PC-3 (cell line): ENCODE results near the gene GBF1. TPM values are rescaled to one million over a fixed set of nuclear protein-coding genes. Genes with fewer than 3 reads are reported as not detected.
"Not testable (repeated sequence)": the region's sequence is repeated elsewhere in the genome, so short reads cannot be mapped to it uniquely, and the experiment has no call there.

Source experiments
- ATAC-seq: fragments of 200-7000 bp; cut with Tn5 transposase; 2 replicates; pipeline ENCODE4 v1.9.1; 2020; ENCODE audit warnings: mild to moderate bottlenecking, moderate library complexity
- BruUV-seq: library from RNA; stranded (reverse); fragments of 400-500 nt; replicated peaks from 2 replicates; lab custom pipeline; 2021; lab: Mats Ljungman, UMichigan
- CTCF ChIA-PET: fragments of 300-600 bp; sonication (Branson Sonifier 250); formaldehyde crosslinking; loops from one replicate; lab custom pipeline; 2022; ENCODE audit warnings: antibody characterized with exemption; lab: Charles Lee
- POLR2A ChIA-PET: fragments of 300-600 bp; sonication (Branson Sonifier 250); formaldehyde crosslinking; loops from one replicate; lab custom pipeline; 2022; ENCODE audit warnings: antibody characterized with exemption; ENCODE audit not compliant: unreplicated experiment; lab: Charles Lee
- DNase-seq: peaks from one replicate; pipeline ENCODE4 v3.0.0-alpha.2; 2015
- H2AFZ ChIP-seq: fragments of 300-600 bp; sonication (generic); 2 replicates; pipeline ENCODE4 v1.6.0; 2016; ENCODE audit warnings: antibody characterized with exemption, low read length
- H3F3A ChIP-seq: fragments of 300-600 bp; sonication (generic); one replicate; pipeline ENCODE4 v1.6.0; 2017; ENCODE audit warnings: antibody characterized with exemption, low read length, control low read depth, mild to moderate bottlenecking; ENCODE audit not compliant: unreplicated experiment
- H3K27ac ChIP-seq: fragments of 300-600 bp; sonication (generic); 2 replicates; pipeline ENCODE4 v1.5.1; 2016; ENCODE audit warnings: mild to moderate bottlenecking, low read length
- H3K27me3 ChIP-seq: fragments of 300-600 bp; sonication (generic); 2 replicates; pipeline ENCODE4 v1.6.1; 2016; ENCODE audit warnings: low read length, mixed read lengths
- H3K36me3 ChIP-seq: fragments of 300-600 bp; sonication (generic); 2 replicates; pipeline ENCODE4 v1.6.1; 2016; ENCODE audit warnings: low read depth, mixed run types, low read length, mixed read lengths
- H3K4me1 ChIP-seq: fragments of 300-600 bp; sonication (generic); 2 replicates; pipeline ENCODE4 v1.5.1; 2016; ENCODE audit warnings: low read length; ENCODE audit not compliant: insufficient read depth
- H3K4me2 ChIP-seq: fragments of 300-600 bp; sonication (generic); 2 replicates; pipeline ENCODE4 v1.6.0; 2016; ENCODE audit warnings: low read length
- H3K4me3 ChIP-seq: fragments of 300-600 bp; sonication (generic); 2 replicates; pipeline ENCODE4 v1.5.1; 2016; ENCODE audit warnings: mild to moderate bottlenecking, low read length, mixed read lengths
- H3K79me2 ChIP-seq: fragments of 300-600 bp; sonication (generic); 2 replicates; pipeline ENCODE4 v1.6.1; 2017; ENCODE audit warnings: low read length, mixed read lengths
- H3K9ac ChIP-seq: fragments of 300-600 bp; sonication (generic); 2 replicates; pipeline ENCODE4 v1.6.0; 2016; ENCODE audit warnings: mild to moderate bottlenecking, low read length
- H3K9me2 ChIP-seq: fragments of 300-600 bp; sonication (generic); replicated peaks from 2 replicates; pipeline ENCODE4 v1.6.1; 2016; ENCODE audit warnings: mixed run types, low read length, mixed read lengths
- H3K9me3 ChIP-seq: fragments of 300-600 bp; sonication (generic); 2 replicates; pipeline ENCODE4 v1.6.1; 2016; ENCODE audit warnings: low read length, mixed read lengths
- H4K20me1 ChIP-seq: fragments of 300-600 bp; sonication (generic); 2 replicates; pipeline ENCODE4 v1.6.1; 2016; ENCODE audit warnings: low read length, mixed read lengths
- EZH2 ChIP-seq: fragments of 300-600 bp; sonication (generic); IDR thresholded peaks from one replicate; pipeline ENCODE4 v1.6.1; 2017; ENCODE audit warnings: antibody characterized with exemption, mild to moderate bottlenecking, low read length; ENCODE audit not compliant: unreplicated experiment
- EZH2phosphoT487 ChIP-seq: fragments of 300-600 bp; sonication (generic); IDR thresholded peaks from 2 replicates; pipeline ENCODE4 v1.6.1; 2018; ENCODE audit warnings: mild to moderate bottlenecking, antibody characterized with exemption, low read length, borderline replicate concordance
- intact Hi-C: fragments of 100-400 bp; cut with micrococcal nuclease; formaldehyde crosslinking; loops from 2 replicates; pipeline ENCODE4 v1.9.0; 2023
- total RNA-seq: library from RNA; depleted of rRNA; stranded (reverse); fragments of >200 nt; gene quantifications from 2 replicates; pipeline ENCODE4 v1.2.3, GENCODE V29; 2014
- TF ChIP-seq, protein P1 (sequence below): fragments of 300-600 bp; sonication (generic); conservative IDR thresholded peaks from 2 replicates; pipeline ENCODE4 v1.5.1; 2017; ENCODE audit warnings: antibody characterized with exemption, low read depth, mild to moderate bottlenecking, low read length

The GBF1 gene
- total RNA-seq, 1 experiment from 2014 or later, result 25.2 TPM

DNA sequence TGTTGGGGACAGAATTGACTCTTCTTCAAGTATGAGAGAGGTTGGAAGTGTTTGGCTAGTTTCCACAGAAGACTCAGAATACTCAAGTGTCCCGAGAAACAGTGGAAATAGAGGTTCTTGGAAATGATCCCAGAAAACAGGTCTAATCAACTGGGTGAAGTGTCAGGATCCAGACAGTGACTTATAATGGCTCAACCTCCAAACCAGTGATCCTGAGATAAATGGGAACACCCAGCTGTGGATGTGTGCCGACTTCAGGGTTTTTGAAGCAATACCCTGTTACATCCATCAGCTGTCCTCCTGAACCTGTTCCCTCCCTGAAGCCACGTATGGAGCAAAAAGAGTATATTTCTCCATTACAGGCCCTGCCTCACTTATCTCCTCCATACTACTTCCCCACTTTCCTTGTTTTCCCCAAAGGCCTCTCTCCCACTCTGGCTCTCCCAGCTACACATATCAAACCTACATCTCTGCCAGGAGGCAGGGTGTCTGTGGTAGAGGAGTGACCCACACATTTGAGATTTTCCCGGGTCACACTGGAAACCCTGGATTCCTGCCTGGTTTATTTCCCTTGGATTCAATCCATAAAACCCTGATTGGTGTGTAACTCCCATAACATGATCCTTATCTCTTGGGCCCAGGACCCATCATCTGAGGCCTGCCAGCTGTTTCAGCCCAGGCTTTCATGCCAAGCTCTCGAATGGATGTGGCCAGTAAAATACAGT lies 36.9 kb upstream of the GBF1 start:
- Histone ChIP-seq H3F3A (no peaks in the 10 kb centered on the region), H3K79me2 (no peaks in the 10 kb centered on the region), H3K27ac (no peak overlapping the region), H3K9me3 (no peaks in the 10 kb centered on the region), H3K9ac (no peak overlapping the region), H2AFZ (no peak overlapping the region), H3K4me2 (no peak overlapping the region), H3K4me3 (no peak overlapping the region), H3K4me1 (0 out of 2 replicates have a peak, but pooled peaks cover 5% of the 10 kb centered on the region), H4K20me1 (no peaks in the 10 kb centered on the region), H3K9me2 (no peaks in the 10 kb centered on the region), H3K27me3 (no peaks in the 10 kb centered on the region), H3K36me3 (no peaks in the 10 kb centered on the region)
- ChIA-PET CTCF (no interaction called here), POLR2A (no interaction called here)
- intact Hi-C loops, result no loop called here
- ATAC-seq (no peak), DNase-seq (no peak)
- TF ChIP-seq EZH2phosphoT487, result no peak
- TF ChIP-seq, protein P1, sequence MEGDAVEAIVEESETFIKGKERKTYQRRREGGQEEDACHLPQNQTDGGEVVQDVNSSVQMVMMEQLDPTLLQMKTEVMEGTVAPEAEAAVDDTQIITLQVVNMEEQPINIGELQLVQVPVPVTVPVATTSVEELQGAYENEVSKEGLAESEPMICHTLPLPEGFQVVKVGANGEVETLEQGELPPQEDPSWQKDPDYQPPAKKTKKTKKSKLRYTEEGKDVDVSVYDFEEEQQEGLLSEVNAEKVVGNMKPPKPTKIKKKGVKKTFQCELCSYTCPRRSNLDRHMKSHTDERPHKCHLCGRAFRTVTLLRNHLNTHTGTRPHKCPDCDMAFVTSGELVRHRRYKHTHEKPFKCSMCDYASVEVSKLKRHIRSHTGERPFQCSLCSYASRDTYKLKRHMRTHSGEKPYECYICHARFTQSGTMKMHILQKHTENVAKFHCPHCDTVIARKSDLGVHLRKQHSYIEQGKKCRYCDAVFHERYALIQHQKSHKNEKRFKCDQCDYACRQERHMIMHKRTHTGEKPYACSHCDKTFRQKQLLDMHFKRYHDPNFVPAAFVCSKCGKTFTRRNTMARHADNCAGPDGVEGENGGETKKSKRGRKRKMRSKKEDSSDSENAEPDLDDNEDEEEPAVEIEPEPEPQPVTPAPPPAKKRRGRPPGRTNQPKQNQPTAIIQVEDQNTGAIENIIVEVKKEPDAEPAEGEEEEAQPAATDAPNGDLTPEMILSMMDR, result no peak
- TF ChIP-seq EZH2, result no peak
- no TSS peak for BruUV-seq

DNA sequence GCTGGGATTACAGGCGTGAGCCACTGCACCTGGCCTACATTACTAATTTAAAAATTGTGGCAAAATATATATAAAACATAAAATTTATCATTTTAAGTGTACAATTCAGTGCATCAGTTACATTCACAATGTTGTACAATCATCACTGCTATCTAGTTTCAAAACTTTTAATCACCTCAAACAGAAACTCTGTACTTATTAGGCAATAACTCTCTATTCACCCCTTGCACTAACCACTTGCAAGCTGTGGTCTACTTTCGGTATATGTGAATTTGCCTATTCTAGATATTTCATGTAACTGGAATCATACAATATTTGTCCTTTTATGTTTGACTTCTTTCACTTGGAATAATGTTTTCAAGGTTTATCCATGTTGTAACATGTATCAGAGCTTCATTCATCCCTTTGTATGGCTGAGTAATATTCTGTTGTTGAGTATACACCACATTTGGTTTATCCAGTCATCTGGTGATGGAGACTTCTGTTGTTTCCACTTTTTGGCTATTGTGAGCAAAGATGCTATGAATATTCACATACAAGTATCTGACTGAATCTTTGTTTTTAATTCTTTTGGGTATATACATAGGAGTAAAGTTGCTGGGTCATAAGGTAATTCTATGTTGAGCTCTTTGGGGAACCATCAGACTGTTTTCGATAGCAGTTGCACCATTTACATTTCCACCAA lies 33.6 kb upstream of the GBF1 start:
- no TSS peak for BruUV-seq
- H3K79me2 ChIP-seq, result no peaks in the 10 kb centered on the region
- H4K20me1 ChIP-seq, result no peaks in the 10 kb centered on the region
- no peaks in the 10 kb centered on the region for H3K27me3 ChIP-seq
- no peak overlapping the region for H3K27ac ChIP-seq
- no peak for ATAC-seq
- H2AFZ ChIP-seq, result no peak overlapping the region
- no peaks in the 10 kb centered on the region for H3K36me3 ChIP-seq
- H3K9ac ChIP-seq, result no peak overlapping the region
- ChIA-PET CTCF (no interaction called here), POLR2A (no interaction called here)
- no peaks in the 10 kb centered on the region for H3K9me2 ChIP-seq
- intact Hi-C loops, result no loop called here
- H3K9me3 ChIP-seq, result no peaks in the 10 kb centered on the region
- no peak overlapping the region for H3K4me3 ChIP-seq
- TF ChIP-seq EZH2 (no peak), EZH2phosphoT487 (no peak)
- TF ChIP-seq, protein P1, result no peak
- H3K4me2 ChIP-seq, result no peak overlapping the region
- H3K4me1 ChIP-seq, result 0 out of 2 replicates have a peak, but pooled peaks cover 5% of the 10 kb centered on the region
- DNase-seq, result no peak
- no peaks in the 10 kb centered on the region for H3F3A ChIP-seq

DNA sequence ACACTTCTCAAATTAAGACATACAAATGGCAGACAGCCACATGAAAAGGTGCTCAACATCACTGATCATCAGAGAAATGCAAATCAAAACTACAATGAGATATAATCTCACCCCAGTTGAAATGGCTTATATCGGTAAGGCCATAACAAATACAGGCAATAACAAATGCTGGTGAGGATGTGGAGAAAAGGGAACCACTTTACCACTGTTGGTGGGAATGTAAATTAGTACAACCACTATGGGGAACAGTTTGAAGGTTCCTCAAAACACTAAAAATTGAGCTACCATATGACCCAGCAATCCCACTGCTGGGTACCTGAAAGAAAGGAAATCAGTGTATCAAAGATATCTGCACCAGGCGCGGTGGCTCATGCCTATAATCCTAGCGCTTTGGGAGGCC lies 31.7 kb upstream of the GBF1 start:
- CTCF ChIA-PET, H2AFZ ChIP-seq, H4K20me1 ChIP-seq, ATAC-seq, H3K36me3 ChIP-seq, intact Hi-C loops, H3K4me1 ChIP-seq, POLR2A ChIA-PET, H3K9ac ChIP-seq, H3K4me2 ChIP-seq, H3K79me2 ChIP-seq, DNase-seq, H3K27ac ChIP-seq, BruUV-seq, H3K27me3 ChIP-seq, H3K4me3 ChIP-seq, H3K9me2 ChIP-seq, H3K9me3 ChIP-seq, H3F3A ChIP-seq: not testable (repeated sequence)
